Mucosa of rectum (tissue), 2 donors: ENCODE measurements around the gene SDK1.

ENCODE experiments used
- H3K27ac ChIP-seq, 2 donors: one replicate each; pipeline ENCODE4 v1.7.0; 2013; ENCODE audit warnings: inconsistent platforms in 2 of 2, low read depth in 2 of 2, low read length in 2 of 2
- H3K27me3 ChIP-seq, 2 donors: one replicate each; pipeline ENCODE4 v1.7.0; 2013; ENCODE audit warnings: low read length in 2 of 2; ENCODE audit not compliant: control insufficient read depth in 2 of 2, insufficient read depth in 2 of 2
- H3K36me3 ChIP-seq, 2 donors: one replicate each; pipeline ENCODE4 v1.7.0; 2013; ENCODE audit warnings: low read length in 2 of 2; ENCODE audit not compliant: control insufficient read depth in 2 of 2, insufficient read depth in 2 of 2
- H3K4me1 ChIP-seq, 2 donors: one replicate each; pipeline ENCODE4 v1.7.0; 2013; ENCODE audit warnings: low read length in 2 of 2, mild to moderate bottlenecking in 1 of 2; ENCODE audit not compliant: control insufficient read depth in 2 of 2, insufficient read depth in 2 of 2
- H3K4me3 ChIP-seq, 2 donors: one replicate each; pipeline ENCODE4 v1.7.0; 2013; ENCODE audit warnings: low read length in 2 of 2
- H3K9ac ChIP-seq, 2 donors: one replicate each; pipeline ENCODE4 v1.7.0; 2013; ENCODE audit warnings: low read length in 2 of 2, low read depth in 1 of 2, mild to moderate bottlenecking in 1 of 2
- H3K9me3 ChIP-seq, 2 donors: one replicate each; pipeline ENCODE4 v1.7.0; 2013; ENCODE audit warnings: low read length in 2 of 2; ENCODE audit not compliant: control insufficient read depth in 2 of 2
- donor health status: healthy.
- donor health status: Normal muscosa, but diverticular disease.

Gene SDK1

GRCh38 chr7:3271298-3271697, 29.8 kb upstream of the SDK1 start:
- H3K36me3 ChIP-seq = no peaks in the 10 kb centered on the region
- no peaks in the 10 kb centered on the region for H3K4me1 ChIP-seq
- no peak overlapping the region for H3K4me3 ChIP-seq
- H3K9me3 ChIP-seq = no peaks in the 10 kb centered on the region
- no peak overlapping the region for H3K9ac ChIP-seq
- H3K27me3 ChIP-seq = no peaks in the 10 kb centered on the region
- H3K27ac ChIP-seq = no peak overlapping the region

GRCh38 chr7:3272691-3273141, 28.3 kb upstream of the SDK1 start:
- no peaks in the 10 kb centered on the region for H3K27me3 ChIP-seq
- no peaks in the 10 kb centered on the region for H3K36me3 ChIP-seq
- no peak overlapping the region for H3K27ac ChIP-seq
- H3K9me3 ChIP-seq = no peaks in the 10 kb centered on the region
- H3K4me3 ChIP-seq = no peak overlapping the region
- H3K9ac ChIP-seq = no peak overlapping the region
- H3K4me1 ChIP-seq = no peaks in the 10 kb centered on the region

DNA sequence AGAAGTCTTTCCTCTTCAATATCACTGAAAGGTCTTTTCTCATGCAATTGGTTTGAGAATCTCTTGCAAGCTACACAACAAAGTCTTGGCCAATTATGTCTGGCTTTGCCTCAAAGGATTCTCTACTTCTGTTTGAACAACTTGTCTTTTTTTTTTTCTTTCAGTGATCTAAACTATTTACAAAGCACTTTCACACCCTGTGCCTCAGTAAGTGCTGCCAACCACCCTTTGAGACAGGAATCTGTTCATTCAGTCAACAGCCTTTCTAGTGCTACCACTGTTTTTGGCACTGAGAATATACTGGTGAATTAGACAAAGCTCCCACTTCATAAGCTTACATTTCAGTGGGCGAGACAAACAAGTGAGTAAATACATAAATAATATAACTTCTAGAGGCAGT, 26.9 kb upstream of the SDK1 start:
- no peak overlapping the region for H3K9ac ChIP-seq
- H3K4me1 ChIP-seq = no peaks in the 10 kb centered on the region
- H3K9me3 ChIP-seq = no peaks in the 10 kb centered on the region
- no peak overlapping the region for H3K4me3 ChIP-seq
- H3K27ac ChIP-seq = no peak overlapping the region
- H3K27me3 ChIP-seq = no peaks in the 10 kb centered on the region
- H3K36me3 ChIP-seq = no peaks in the 10 kb centered on the region

DNA sequence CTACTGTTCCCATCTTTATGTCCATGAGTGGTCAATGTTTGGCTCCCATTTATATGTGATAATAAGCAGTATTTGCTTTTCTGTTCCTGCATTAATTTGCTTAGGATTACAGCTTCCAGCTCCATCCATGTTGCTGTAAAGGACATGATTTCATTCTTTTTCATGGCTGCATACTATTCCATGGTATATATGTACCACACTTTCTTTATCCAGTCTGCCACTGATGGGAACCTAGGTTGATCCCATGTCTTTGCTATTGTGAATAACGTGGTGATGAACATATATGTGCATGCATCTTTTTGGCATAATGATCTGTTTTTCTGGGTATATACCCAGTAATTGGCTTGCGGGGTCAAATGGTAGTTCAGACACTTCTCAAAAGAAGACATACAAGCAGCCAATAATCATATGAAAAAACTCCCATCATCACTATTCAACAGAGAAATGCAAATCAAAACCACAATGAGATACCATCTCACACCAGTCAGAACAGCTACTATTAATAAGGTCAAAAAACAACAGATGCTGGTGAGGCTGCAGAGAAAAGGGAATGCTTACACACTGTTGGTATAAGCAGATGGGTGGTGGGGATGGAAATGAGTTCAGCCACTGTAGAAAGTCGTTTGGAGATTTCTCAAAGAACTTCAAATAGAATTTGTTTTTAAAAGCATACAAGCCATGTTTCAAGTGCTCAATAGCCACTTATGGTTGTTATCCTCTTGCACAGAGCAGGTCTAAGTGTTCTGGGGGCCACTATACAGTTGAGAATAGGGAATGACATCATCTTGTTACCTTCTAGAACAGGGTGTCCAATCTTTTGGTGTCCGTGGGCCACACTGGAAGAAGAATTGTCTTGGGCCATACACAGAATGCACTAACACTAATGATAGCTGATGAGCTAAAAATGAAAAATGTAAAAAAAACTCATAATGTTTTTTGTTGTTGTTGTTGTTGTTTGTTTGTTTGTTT, 23.2 kb upstream of the SDK1 start:
- no peak overlapping the region for H3K27ac ChIP-seq
- no peaks in the 10 kb centered on the region for H3K4me1 ChIP-seq
- no peaks in the 10 kb centered on the region for H3K9me3 ChIP-seq
- no peak overlapping the region for H3K9ac ChIP-seq
- H3K4me3 ChIP-seq = no peak overlapping the region
- no peaks in the 10 kb centered on the region for H3K36me3 ChIP-seq
- H3K27me3 ChIP-seq = no peaks in the 10 kb centered on the region

DNA sequence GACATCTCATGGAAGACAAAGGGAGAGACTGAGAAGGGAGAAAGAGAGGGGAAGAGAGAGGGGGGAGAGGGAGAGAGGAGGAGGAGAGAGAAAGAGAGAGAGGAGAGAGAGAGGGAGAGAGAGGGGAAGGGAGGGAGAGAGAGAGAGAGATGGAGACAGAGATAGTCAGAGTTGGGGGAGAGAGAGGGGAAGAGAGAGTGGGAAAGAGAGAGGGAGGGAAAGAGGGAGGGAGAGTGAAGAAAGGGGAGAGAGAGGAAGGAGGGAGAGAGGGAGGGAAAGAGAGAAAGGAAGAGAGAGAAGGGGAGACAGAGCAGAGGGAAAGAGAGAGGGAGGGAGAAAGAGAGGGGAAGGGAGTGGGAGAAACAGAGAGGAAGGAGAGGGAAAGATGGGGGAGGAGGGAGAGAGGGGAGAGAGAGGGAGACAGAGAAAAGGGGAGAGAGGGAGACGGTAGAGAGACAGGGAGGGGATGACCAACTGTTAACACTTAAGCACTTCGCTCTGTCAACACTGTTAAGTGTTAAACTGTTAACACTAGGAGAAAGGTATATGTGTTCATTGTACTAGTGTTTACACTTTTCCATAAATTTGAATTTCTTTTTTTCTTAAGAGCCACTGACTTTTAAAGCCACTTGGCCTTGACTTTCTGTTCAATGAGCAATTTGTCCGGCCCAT, 21.8 kb upstream of the SDK1 start:
- Histone ChIP-seq H3K36me3 (no peaks in the 10 kb centered on the region), H3K9me3 (no peaks in the 10 kb centered on the region), H3K27ac (no peak overlapping the region), H3K4me1 (no peaks in the 10 kb centered on the region), H3K4me3 (no peak overlapping the region), H3K9ac (no peak overlapping the region), H3K27me3 (no peaks in the 10 kb centered on the region)

GRCh38 chr7:3280445-3280844, 20.6 kb upstream of the SDK1 start:
- H3K4me1 ChIP-seq = no peaks in the 10 kb centered on the region
- H3K4me3 ChIP-seq = no peak overlapping the region
- H3K9me3 ChIP-seq = no peaks in the 10 kb centered on the region
- no peaks in the 10 kb centered on the region for H3K27me3 ChIP-seq
- no peaks in the 10 kb centered on the region for H3K36me3 ChIP-seq
- no peak overlapping the region for H3K9ac ChIP-seq
- H3K27ac ChIP-seq = no peak overlapping the region

GRCh38 chr7:3280946-3281656, 20.0 kb upstream of the SDK1 start:
- H3K36me3 ChIP-seq = no peaks in the 10 kb centered on the region
- no peak overlapping the region for H3K4me3 ChIP-seq
- no peak overlapping the region for H3K9ac ChIP-seq
- no peaks in the 10 kb centered on the region for H3K27me3 ChIP-seq
- H3K9me3 ChIP-seq = no peaks in the 10 kb centered on the region
- no peaks in the 10 kb centered on the region for H3K4me1 ChIP-seq
- H3K27ac ChIP-seq = no peak overlapping the region

DNA sequence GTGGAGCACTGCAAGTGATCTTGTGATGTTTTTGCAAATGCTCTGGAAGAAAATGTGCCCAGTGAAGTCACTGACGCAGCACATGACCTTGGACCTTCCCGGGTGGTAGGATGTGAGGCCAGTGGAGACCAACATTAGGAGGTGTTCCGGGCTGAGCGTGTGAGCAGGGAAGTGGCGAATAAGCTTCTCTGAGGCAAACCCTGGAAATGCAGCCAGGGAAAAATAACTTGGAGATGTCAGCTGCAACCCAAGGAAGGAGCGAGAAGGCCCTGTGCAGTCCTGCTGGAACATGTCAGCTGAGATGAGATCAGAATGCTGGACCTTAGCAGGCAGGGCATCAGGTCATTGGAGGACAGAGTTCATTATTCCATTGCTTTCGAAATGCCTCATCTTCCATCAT, 18.6 kb upstream of the SDK1 start:
- Histone ChIP-seq H3K27me3 (no peaks in the 10 kb centered on the region), H3K9me3 (no peaks in the 10 kb centered on the region), H3K4me3 (no peak overlapping the region), H3K4me1 (no peaks in the 10 kb centered on the region), H3K36me3 (no peaks in the 10 kb centered on the region), H3K9ac (no peak overlapping the region), H3K27ac (no peak overlapping the region)

GRCh38 chr7:3283130-3283704, 17.8 kb upstream of the SDK1 start:
- Histone ChIP-seq H3K36me3 (no peaks in the 10 kb centered on the region), H3K9me3 (no peaks in the 10 kb centered on the region), H3K4me1 (no peaks in the 10 kb centered on the region), H3K27me3 (no peaks in the 10 kb centered on the region), H3K4me3 (no peak overlapping the region), H3K27ac (no peak overlapping the region), H3K9ac (no peak overlapping the region)

- Histone ChIP-seq H3K9me3 (no peaks in the 10 kb centered on the region), H3K27ac (no peak overlapping the region), H3K4me3 (no peak overlapping the region), H3K27me3 (no peaks in the 10 kb centered on the region), H3K9ac (no peak overlapping the region), H3K4me1 (no peaks in the 10 kb centered on the region), H3K36me3 (no peaks in the 10 kb centered on the region)
These were observed 15.4 kb upstream of the SDK1 start for GRCh38 chr7:3285652-3286051.
